GM12878 (cell line): ENCODE data around the gene SLX4. TPM values are rescaled to one million over a fixed set of nuclear protein-coding genes. Genes with fewer than 3 reads are reported as not detected.

Experiments used
- ATAC-seq: fragments of 200-7000 bp; cut with Tn5 transposase; 3 replicates; pipeline ENCODE4 v1.9.1; 2020; ENCODE audit warnings: mild to moderate bottlenecking, moderate library complexity
- BruUV-seq: library from RNA; stranded (reverse); fragments of 400-500 nt; replicated peaks from 2 replicates; lab custom pipeline; 2021; lab: Mats Ljungman, UMichigan
- CTCF ChIA-PET: fragments of 300-600 bp; sonication (Branson Sonifier 250); formaldehyde crosslinking; extraction: SDS; loops from one replicate; lab custom pipeline; 2021; ENCODE audit warnings: inconsistent platforms; lab: Yijun Ruan, JAX
- POLR2A ChIA-PET: fragments of 350-600 bp; formaldehyde crosslinking; extraction: SDS; loops from one replicate; lab custom pipeline; 2021; ENCODE audit warnings: inconsistent platforms; lab: Charles Lee
- RAD21 ChIA-PET: fragments of 300-600 bp; sonication (Branson Sonifier 250); formaldehyde crosslinking; loops from one replicate; lab custom pipeline; 2023; ENCODE audit warnings: antibody characterized with exemption; ENCODE audit not compliant: unreplicated experiment; lab: Charles Lee
- SMC1A ChIA-PET: fragments of 300-600 bp; sonication (Branson Sonifier 250); formaldehyde crosslinking; loops from one replicate; lab custom pipeline; 2023; ENCODE audit not compliant: unreplicated experiment, uncharacterized antibody; lab: Charles Lee
- DNase-seq: peaks from one replicate; pipeline ENCODE4 v3.0.0-alpha.2; 2011; ENCODE audit warnings: low read depth, low spot score
- FAIRE-seq: peaks from 3 replicates; lab custom pipeline; 2011; peaks lifted over from hg19 to GRCh38; lab: Jason Lieb, UNC
- H2AFZ ChIP-seq: 2 replicates; pipeline ENCODE4 v1.6.0; 2011; ENCODE audit warnings: low read depth, low read length, control low read depth; ENCODE audit not compliant: control insufficient read depth
- H3K27ac ChIP-seq: 2 replicates; pipeline ENCODE4 v1.5.1; 2011; ENCODE audit warnings: control low read depth; ENCODE audit not compliant: control insufficient read depth, insufficient read depth
- H3K27me3 ChIP-seq, 2 experiments: replicated peaks in 1 of 2; 2 replicates each; pipeline versions ENCODE4 v1.6.0 to v1.6.1; 2011; ENCODE audit warnings: low read length in 1 of 2; ENCODE audit not compliant: control insufficient read depth in 2 of 2, insufficient read depth in 2 of 2
- H3K36me3 ChIP-seq, 2 experiments: 2 replicates each; pipeline ENCODE4 v1.5.1; 2011; ENCODE audit warnings: low read length in 1 of 2; ENCODE audit not compliant: control insufficient read depth in 2 of 2, insufficient read depth in 2 of 2
- H3K4me1 ChIP-seq: 2 replicates; pipeline ENCODE4 v1.6.1; 2011; ENCODE audit warnings: mild to moderate bottlenecking, low read length, moderate library complexity, mixed read lengths; ENCODE audit not compliant: control insufficient read depth, insufficient read depth
- H3K4me2 ChIP-seq: 2 replicates; pipeline ENCODE4 v1.6.0; 2011; ENCODE audit warnings: control low read depth; ENCODE audit not compliant: control insufficient read depth, insufficient read depth
- H3K4me3 ChIP-seq: fragments of 200-600 bp; sonication (generic); 2 replicates; pipeline ENCODE4 v1.5.1; 2016
- H3K79me2 ChIP-seq: 2 replicates; pipeline ENCODE4 v1.6.0; 2011; ENCODE audit warnings: low read length; ENCODE audit not compliant: control insufficient read depth, insufficient read depth
- H3K9ac ChIP-seq: 2 replicates; pipeline ENCODE4 v1.8.0; 2011; ENCODE audit warnings: low read length, control low read depth, mixed read lengths; ENCODE audit not compliant: control insufficient read depth, insufficient read depth
- H3K9me3 ChIP-seq: replicated peaks from 3 replicates; pipeline ENCODE4 v1.5.1; 2011; ENCODE audit warnings: mild to moderate bottlenecking, low read length; ENCODE audit not compliant: control insufficient read depth, insufficient read depth
- H4K20me1 ChIP-seq: 2 replicates; pipeline ENCODE4 v1.6.0; 2011; ENCODE audit not compliant: control insufficient read depth, insufficient read depth
- BCL11A ChIP-seq: IDR thresholded peaks from 2 replicates; pipeline ENCODE4 v1.6.1; 2011; ENCODE audit warnings: low read depth, low read length
- BHLHE40 ChIP-seq, 2 experiments: fragments of 450-650 bp in 1 of 2; IDR thresholded peaks; 2 replicates each; pipeline ENCODE4 v1.6.1; 2011 to 2017; ENCODE audit warnings: low read depth in 2 of 2, borderline replicate concordance in 1 of 2, improper control_type of control experiment in 1 of 2, low read length in 1 of 2, mild to moderate bottlenecking in 1 of 2
- CHD4 ChIP-seq: fragments of 200-600 bp; sonication (generic); IDR thresholded peaks from 2 replicates; pipeline ENCODE4 v1.6.1; 2016; ENCODE audit warnings: mild to moderate bottlenecking
- EGR1 ChIP-seq, 2 experiments: IDR thresholded peaks; 1 replicate in 1 of 2; 2 replicates in 1 of 2; pipeline ENCODE4 v1.6.1; 2011 to 2012; ENCODE audit warnings: low read depth in 2 of 2, low read length in 2 of 2, borderline replicate concordance in 1 of 2, mild to moderate bottlenecking in 1 of 2, moderate library complexity in 1 of 2
- EZH2 ChIP-seq: IDR thresholded peaks from 2 replicates; pipeline ENCODE4 v1.6.1; 2012; ENCODE audit warnings: low read depth, mild to moderate bottlenecking, control low read depth, inconsistent platforms, low read length, borderline replicate concordance; ENCODE audit not compliant: control insufficient read depth
- FOXM1 ChIP-seq: IDR thresholded peaks from 2 replicates; pipeline ENCODE4 v1.6.1; 2012; ENCODE audit warnings: low read depth, mild to moderate bottlenecking, inconsistent platforms, low read length, moderate library complexity
- JUND ChIP-seq: IDR thresholded peaks from 2 replicates; pipeline ENCODE4 v1.6.1; 2012; ENCODE audit warnings: low read depth, mild to moderate bottlenecking, low read length, improper control_type of control experiment, moderate library complexity
- RAD51 ChIP-seq: fragments of 450-650 bp; IDR thresholded peaks from 2 replicates; pipeline ENCODE4 v1.6.1; 2016; ENCODE audit warnings: moderate library complexity, mild to moderate bottlenecking, inconsistent platforms
- SIN3A ChIP-seq: IDR thresholded peaks from 2 replicates; pipeline ENCODE4 v1.6.1; 2012; ENCODE audit warnings: low read depth, low read length, improper control_type of control experiment
- SREBF2 ChIP-seq: IDR thresholded peaks from 2 replicates; pipeline ENCODE4 v1.6.1; 2012; ENCODE audit warnings: mild to moderate bottlenecking, low read length
- TAF1 ChIP-seq: IDR thresholded peaks from 2 replicates; pipeline ENCODE4 v1.6.1; 2011; ENCODE audit warnings: mild to moderate bottlenecking, low read depth, low read length, borderline replicate concordance
- ZBTB33 ChIP-seq: fragments of 450-650 bp; IDR thresholded peaks from 2 replicates; pipeline ENCODE4 v1.6.1; 2017; ENCODE audit warnings: mild to moderate bottlenecking
- ZNF207 ChIP-seq: fragments of 450-650 bp; IDR thresholded peaks from 2 replicates; pipeline ENCODE4 v1.6.1; 2014; ENCODE audit warnings: antibody characterized with exemption, mild to moderate bottlenecking, borderline replicate concordance
- WGBS: methylation state at CpG from one replicate; pipeline ENCODE4 v1.1.6; 2016; ENCODE audit warnings: low lambda C conversion rate; ENCODE audit not compliant: insufficient replicate concordance, insufficient coverage; ENCODE audit errors: missing lambda C conversion rate; 5-methylcytosine and 5-hydroxymethylcytosine counted together
- in situ Hi-C: fragments of 300-500 bp; cut with MboI; formaldehyde crosslinking; loops from 9 replicates; pipeline ENCODE4 v1.14.3; 2018; ENCODE audit warnings: mixed read lengths
- intact Hi-C: fragments of 100-400 bp; cut with micrococcal nuclease; formaldehyde crosslinking; loops from one replicate; pipeline ENCODE4 v1.14.2; 2022; ENCODE audit not compliant: unreplicated experiment
- polyA plus RNA-seq, 11 experiments: library from polyadenylated mRNA; depleted of rRNA in 4 of 11; unstranded in 6 of 11; stranded (reverse) in 5 of 11; fragments of >200 nt; fragmentation: Nextera tagmentation in 4 of 11; fragmentation: Illumina TruSeq in 1 of 11; extraction: Ambion mirVana in 4 of 11; extraction: Trizol in 1 of 11; gene quantifications; 1 replicate in 1 of 11; 2 replicates in 10 of 11; pipeline versions ENCODE4 v1.2.1 to v1.2.3, GENCODE V29; 2011 to 2016; ENCODE audit warnings: inconsistent platforms in 2 of 11, missing spikeins in 2 of 11, low read depth in 1 of 11
- total RNA-seq, 4 experiments: library from RNA; depleted of rRNA in 3 of 4; stranded (reverse); fragments of >200 nt in 3 of 4; fragmentation: Illumina TruSeq in 1 of 4; extraction: Trizol in 1 of 4; gene quantifications; 2 replicates each; pipeline versions ENCODE4 v1.2.1 to v1.2.3, GENCODE V29; 2013 to 2021
- TF ChIP-seq, protein P1 (sequence below): fragments of 450-650 bp; IDR thresholded peaks from 2 replicates; pipeline ENCODE4 v1.6.1; 2017; ENCODE audit warnings: antibody characterized with exemption, mild to moderate bottlenecking, moderate library complexity
- TF ChIP-seq, protein P2 (sequence below), 3 experiments: IDR thresholded peaks in 2 of 3; conservative IDR thresholded peaks in 1 of 3; 2 replicates each; pipeline ENCODE4 v1.5.1; 2011; ENCODE audit warnings: low read depth in 3 of 3, low read length in 3 of 3, mild to moderate bottlenecking in 3 of 3, control low read depth in 2 of 3, moderate library complexity in 2 of 3, inconsistent platforms in 1 of 3, mixed read lengths in 1 of 3; ENCODE audit not compliant: control insufficient read depth in 2 of 3, insufficient read depth in 1 of 3; ENCODE audit errors: extremely low read depth in 1 of 3

Gene SLX4
- total and polyA plus RNA-seq, 10 of the 15 experiments (the other 5 are each of a cell fraction or from before 2014, with no cell fraction given) = 0.18 to 12.3 (median 4.8) TPM

- no peak for DNase-seq
- H3K9me3 ChIP-seq = no peaks in the 10 kb centered on the region
- no peak overlapping the region for H3K9ac ChIP-seq
- ATAC-seq = no peak
- no peak overlapping the region for H3K4me3 ChIP-seq
- no TSS peak for BruUV-seq
- H2AFZ ChIP-seq = no peak overlapping the region
- peaks cover 0 to 7% of the 10 kb centered on the region in 2 experiments; a peak in 2 of 4 replicates for H3K36me3 ChIP-seq
- ChIA-PET RAD21 (no interaction called here), SMC1A (no interaction called here), CTCF (interaction anchor here (0.6 kb wide), 1 partner anchor 59 kb away, joined by 3 read pairs; no protein-coding TSS in a partner anchor), POLR2A (no interaction called here)
- H3K27me3 ChIP-seq = no peaks in the 10 kb centered on the region
- H4K20me1 ChIP-seq = no peaks in the 10 kb centered on the region
- TF ChIP-seq SIN3A (no peak), TAF1 (no peak), SREBF2 (no peak), JUND (no peak), RAD51 (no peak), EZH2 (no peak), EGR1 (IDR thresholded peaks at IDR 0.05; ENCODE audit: borderline replicate concordance in 1 of 2, low read depth in 2 of 2, low read length in 2 of 2) (no peak), BHLHE40 (IDR thresholded peaks at IDR 0.05; ENCODE audit: borderline replicate concordance in 1 of 2, low read depth in 2 of 2, low read length in 1 of 2) (no peak), CHD4 (no peak), BCL11A (no peak), ZNF207 (no peak), FOXM1 (no peak), ZBTB33 (no peak)
- TF ChIP-seq, protein P1, sequence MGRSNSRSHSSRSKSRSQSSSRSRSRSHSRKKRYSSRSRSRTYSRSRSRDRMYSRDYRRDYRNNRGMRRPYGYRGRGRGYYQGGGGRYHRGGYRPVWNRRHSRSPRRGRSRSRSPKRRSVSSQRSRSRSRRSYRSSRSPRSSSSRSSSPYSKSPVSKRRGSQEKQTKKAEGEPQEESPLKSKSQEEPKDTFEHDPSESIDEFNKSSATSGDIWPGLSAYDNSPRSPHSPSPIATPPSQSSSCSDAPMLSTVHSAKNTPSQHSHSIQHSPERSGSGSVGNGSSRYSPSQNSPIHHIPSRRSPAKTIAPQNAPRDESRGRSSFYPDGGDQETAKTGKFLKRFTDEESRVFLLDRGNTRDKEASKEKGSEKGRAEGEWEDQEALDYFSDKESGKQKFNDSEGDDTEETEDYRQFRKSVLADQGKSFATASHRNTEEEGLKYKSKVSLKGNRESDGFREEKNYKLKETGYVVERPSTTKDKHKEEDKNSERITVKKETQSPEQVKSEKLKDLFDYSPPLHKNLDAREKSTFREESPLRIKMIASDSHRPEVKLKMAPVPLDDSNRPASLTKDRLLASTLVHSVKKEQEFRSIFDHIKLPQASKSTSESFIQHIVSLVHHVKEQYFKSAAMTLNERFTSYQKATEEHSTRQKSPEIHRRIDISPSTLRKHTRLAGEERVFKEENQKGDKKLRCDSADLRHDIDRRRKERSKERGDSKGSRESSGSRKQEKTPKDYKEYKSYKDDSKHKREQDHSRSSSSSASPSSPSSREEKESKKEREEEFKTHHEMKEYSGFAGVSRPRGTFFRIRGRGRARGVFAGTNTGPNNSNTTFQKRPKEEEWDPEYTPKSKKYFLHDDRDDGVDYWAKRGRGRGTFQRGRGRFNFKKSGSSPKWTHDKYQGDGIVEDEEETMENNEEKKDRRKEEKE = no peak
- TF ChIP-seq, protein P2, sequence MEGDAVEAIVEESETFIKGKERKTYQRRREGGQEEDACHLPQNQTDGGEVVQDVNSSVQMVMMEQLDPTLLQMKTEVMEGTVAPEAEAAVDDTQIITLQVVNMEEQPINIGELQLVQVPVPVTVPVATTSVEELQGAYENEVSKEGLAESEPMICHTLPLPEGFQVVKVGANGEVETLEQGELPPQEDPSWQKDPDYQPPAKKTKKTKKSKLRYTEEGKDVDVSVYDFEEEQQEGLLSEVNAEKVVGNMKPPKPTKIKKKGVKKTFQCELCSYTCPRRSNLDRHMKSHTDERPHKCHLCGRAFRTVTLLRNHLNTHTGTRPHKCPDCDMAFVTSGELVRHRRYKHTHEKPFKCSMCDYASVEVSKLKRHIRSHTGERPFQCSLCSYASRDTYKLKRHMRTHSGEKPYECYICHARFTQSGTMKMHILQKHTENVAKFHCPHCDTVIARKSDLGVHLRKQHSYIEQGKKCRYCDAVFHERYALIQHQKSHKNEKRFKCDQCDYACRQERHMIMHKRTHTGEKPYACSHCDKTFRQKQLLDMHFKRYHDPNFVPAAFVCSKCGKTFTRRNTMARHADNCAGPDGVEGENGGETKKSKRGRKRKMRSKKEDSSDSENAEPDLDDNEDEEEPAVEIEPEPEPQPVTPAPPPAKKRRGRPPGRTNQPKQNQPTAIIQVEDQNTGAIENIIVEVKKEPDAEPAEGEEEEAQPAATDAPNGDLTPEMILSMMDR (IDR thresholded peaks at IDR 0.05 in 2 of 3, conservative IDR thresholded peaks at IDR 0.05 in 1 of 3; ENCODE audit: control insufficient read depth in 2 of 3, extremely low read depth in 1 of 3, insufficient read depth in 1 of 3, low read depth in 3 of 3, low read length in 3 of 3) = no peak
- intact Hi-C loops (no loop called here), in situ Hi-C loops (no loop called here)
- H3K79me2 ChIP-seq = no peaks in the 10 kb centered on the region
- no peak for FAIRE-seq
- no peak overlapping the region for H3K27ac ChIP-seq
- 83% methylated on average over 19 of the region's 19 CpGs for WGBS
- no peaks in the 10 kb centered on the region for H3K4me1 ChIP-seq
- H3K4me2 ChIP-seq = no peak overlapping the region
Measured at GRCh38 chr16:3645504-3646347, 34.3 kb upstream of the SLX4 start.
